K562 (cell line): ENCODE measurements around the gene FAM193A. TPM values are rescaled to one million over a fixed set of nuclear protein-coding genes. Genes with fewer than 3 reads are reported as not detected.

Source experiments
- ATAC-seq: fragments of 200-7000 bp; cut with Tn5 transposase; 3 replicates; pipeline ENCODE4 v1.9.1; 2020; ENCODE audit warnings: moderate library complexity
- Bru-seq: library from RNA; stranded (reverse); fragments of 400-500 nt; gene quantifications from one replicate; lab custom pipeline; 2021; lab: Mats Ljungman, UMichigan
- BruChase-seq, 2 experiments: library from RNA; stranded (reverse); fragments of 400-500 nt; gene quantifications; one replicate each; lab custom pipeline; 2021; lab: Mats Ljungman, UMichigan
- BruUV-seq: library from RNA; stranded (reverse); fragments of 400-500 nt; replicated peaks from 2 replicates; lab custom pipeline; 2021; lab: Mats Ljungman, UMichigan
- CTCF ChIA-PET: fragments of 300-600 bp; formaldehyde crosslinking; extraction: SDS; loops from one replicate; lab custom pipeline; 2021; ENCODE audit warnings: low intra/inter-chr PET ratio; lab: Yijun Ruan, JAX
- POLR2A ChIA-PET: fragments of 300-600, 350-650 bp; sonication (Branson Sonifier 250); formaldehyde crosslinking; extraction: SDS; loops from one replicate; lab custom pipeline; 2021; ENCODE audit warnings: antibody characterized with exemption, inconsistent platforms; lab: Yijun Ruan, JAX
- DNase-seq, 4 experiments: peaks; one replicate each; pipeline versions ENCODE4 v3.0.0 to v3.0.0-alpha.2; 2011 to 2018; ENCODE audit warnings: low spot score in 3 of 4, mixed read lengths in 3 of 4; ENCODE audit errors: extremely low read depth in 1 of 4
- FAIRE-seq: peaks from 2 replicates; lab custom pipeline; 2011; peaks lifted over from hg19 to GRCh38; lab: Jason Lieb, UNC
- H2AFZ ChIP-seq: 2 replicates; pipeline ENCODE4 v1.6.0; 2011; ENCODE audit warnings: low read depth, low read length, control low read depth, inconsistent platforms
- H3K27ac ChIP-seq: fragments of 200-600 bp; 3 replicates; pipeline ENCODE4 v1.8.0; 2011; ENCODE audit warnings: low read depth, mild to moderate bottlenecking, control low read depth, inconsistent platforms, low read length, moderate library complexity, mixed read lengths; ENCODE audit errors: extremely low read depth
- H3K27me3 ChIP-seq, 2 experiments: fragments of 300-600 bp in 1 of 2; 2 replicates in 1 of 2; 3 replicates in 1 of 2; pipeline versions ENCODE4 v1.6.0 to v1.8.0; 2011; ENCODE audit warnings: inconsistent platforms in 2 of 2, low read length in 2 of 2, mild to moderate bottlenecking in 1 of 2, mixed read lengths in 1 of 2, moderate library complexity in 1 of 2; ENCODE audit not compliant: control insufficient read depth in 2 of 2, insufficient read depth in 2 of 2
- H3K36me3 ChIP-seq: fragments of 300-600 bp; 3 replicates; pipeline ENCODE4 v1.8.0; 2011; ENCODE audit warnings: mild to moderate bottlenecking, low read length, inconsistent platforms; ENCODE audit not compliant: control insufficient read depth, insufficient read depth
- H3K4me1 ChIP-seq, 2 experiments: fragments of 200-600 bp in 1 of 2; replicated peaks in 1 of 2; 2 replicates in 1 of 2; 3 replicates in 1 of 2; pipeline versions ENCODE4 v1.5.1 to v1.8.0; 2011; ENCODE audit warnings: inconsistent platforms in 2 of 2, low read length in 2 of 2, mild to moderate bottlenecking in 1 of 2, mixed read lengths in 1 of 2, moderate library complexity in 1 of 2; ENCODE audit not compliant: control insufficient read depth in 2 of 2, insufficient read depth in 2 of 2
- H3K4me2 ChIP-seq: 2 replicates; pipeline ENCODE4 v1.6.1; 2011; ENCODE audit warnings: low read length, control low read depth, inconsistent platforms, mixed read lengths; ENCODE audit not compliant: insufficient read depth
- H3K4me3 ChIP-seq: fragments of 200-600 bp; sonication (generic), shearing (Covaris generic); 2 replicates; pipeline ENCODE4 v1.5.1; 2016; ENCODE audit warnings: control low read depth, inconsistent platforms
- H3K79me2 ChIP-seq: fragments of 200-600 bp; 3 replicates; pipeline ENCODE4 v1.8.0; 2011; ENCODE audit warnings: low read length, inconsistent platforms; ENCODE audit not compliant: control insufficient read depth, insufficient read depth
- H3K9ac ChIP-seq, 2 experiments: 2 replicates each; pipeline versions ENCODE4 v1.6.0 to v1.6.1; 2011; ENCODE audit warnings: low read depth in 2 of 2, low read length in 2 of 2, control low read depth in 1 of 2, inconsistent platforms in 1 of 2, mild to moderate bottlenecking in 1 of 2, mixed read lengths in 1 of 2; ENCODE audit not compliant: insufficient read depth in 1 of 2
- H3K9me1 ChIP-seq: one replicate; pipeline ENCODE4 v1.6.0; 2011; ENCODE audit warnings: inconsistent platforms, mild to moderate bottlenecking, low read length, moderate library complexity; ENCODE audit not compliant: control insufficient read depth, insufficient read depth
- H3K9me3 ChIP-seq: replicated peaks from 2 replicates; pipeline ENCODE4 v1.5.1; 2011; ENCODE audit warnings: low read depth, low read length, inconsistent platforms; ENCODE audit not compliant: control insufficient read depth, insufficient read depth
- H4K20me1 ChIP-seq: replicated peaks from 2 replicates; pipeline ENCODE4 v1.6.1; 2011; ENCODE audit warnings: low read length, inconsistent platforms, mixed read lengths; ENCODE audit not compliant: control insufficient read depth, insufficient read depth
- AFF1 ChIP-seq, 2 experiments: fragments of 450-650 bp; IDR thresholded peaks; 2 replicates each; pipeline ENCODE4 v1.6.1; 2018; ENCODE audit warnings: mild to moderate bottlenecking in 2 of 2, low read depth in 1 of 2; ENCODE audit not compliant: partially characterized antibody in 2 of 2
- CAMTA2 ChIP-seq: fragments of 250-450 bp; sonication (Bioruptor Pico); conservative IDR thresholded peaks from 2 replicates; pipeline ENCODE4 v1.5.1; 2022
- HNRNPL ChIP-seq: fragments of 200-400 bp; formaldehyde crosslinking; IDR thresholded peaks from 2 replicates; pipeline ENCODE4 v1.6.1; 2017; ENCODE audit warnings: low read depth, mild to moderate bottlenecking, low read length
- JUNB ChIP-seq: fragments of 450-650 bp; formaldehyde crosslinking; conservative IDR thresholded peaks from 2 replicates; pipeline ENCODE4 v1.4.0; 2020; ENCODE audit warnings: mild to moderate bottlenecking
- MTF1 ChIP-seq: fragments of 250-450 bp; sonication (Bioruptor Pico); IDR thresholded peaks from 2 replicates; pipeline ENCODE4 v1.9.0; 2021; ENCODE audit warnings: moderate library complexity, mild to moderate bottlenecking, inconsistent platforms, borderline replicate concordance
- NFIX ChIP-seq: fragments of 250-450 bp; sonication (Bioruptor Pico); IDR thresholded peaks from 2 replicates; pipeline ENCODE4 v1.4.0; 2020; ENCODE audit warnings: low read depth, mild to moderate bottlenecking, moderate library complexity
- PKNOX1 ChIP-seq: fragments of 450-650 bp; IDR thresholded peaks from 2 replicates; pipeline ENCODE4 v1.6.1; 2016
- POLR2G ChIP-seq: fragments of 200-400 bp; formaldehyde crosslinking; IDR thresholded peaks from 2 replicates; pipeline ENCODE4 v1.6.1; 2017; ENCODE audit warnings: low read depth, mild to moderate bottlenecking, antibody characterized with exemption, low read length, moderate library complexity
- SIX5 ChIP-seq, 2 experiments: IDR thresholded peaks; 2 replicates each; pipeline ENCODE4 v1.6.1; 2011; ENCODE audit warnings: low read length in 2 of 2, borderline replicate concordance in 1 of 2, low read depth in 1 of 2, mild to moderate bottlenecking in 1 of 2, moderate library complexity in 1 of 2; ENCODE audit not compliant: insufficient read depth in 1 of 2
- SMAD1 ChIP-seq: fragments of 150-350 bp; IDR thresholded peaks from 2 replicates; pipeline ENCODE4 v1.6.1; 2014; ENCODE audit warnings: low read length, low read depth; ENCODE audit not compliant: partially characterized antibody
- WGBS: fragments of 100-300 bp; shearing (Covaris generic); methylation state at CpG from one replicate; pipeline ENCODE4 v1.1.6; 2016; ENCODE audit warnings: low coverage, mixed read lengths; ENCODE audit not compliant: insufficient coverage; ENCODE audit errors: missing lambda C conversion rate; 5-methylcytosine and 5-hydroxymethylcytosine counted together
- in situ Hi-C: fragments of 300-500 bp; cut with MboI; formaldehyde crosslinking; loops from 4 replicates; pipeline ENCODE4 v1.15.0; 2018; ENCODE audit warnings: inconsistent platforms, mixed read lengths
- intact Hi-C: fragments of 100-400 bp; cut with micrococcal nuclease; formaldehyde crosslinking; loops from 2 replicates; pipeline ENCODE4 v1.14.2; 2022
- long read RNA-seq, 3 experiments: library from polyadenylated mRNA in 2 of 3; library from RNA in 1 of 3; unstranded in 2 of 3; stranded (forward) in 1 of 3; transcript quantifications; one replicate each; pipeline ENCODE4 v2.0.0, GENCODE V29; 2019 to 2022
- polyA minus RNA-seq, 3 experiments: library from RNA; depleted of rRNA, polyadenylated mRNA; stranded (reverse); fragments of >200 nt; gene quantifications; 2 replicates each; pipeline ENCODE4 v1.2.3, GENCODE V29; 2011
- polyA plus RNA-seq, 8 experiments: library from polyadenylated mRNA; depleted of rRNA in 4 of 8; stranded (reverse) in 5 of 8; unstranded in 3 of 8; fragments of >200 nt; fragmentation: Nextera tagmentation in 2 of 8; fragmentation: Illumina TruSeq in 1 of 8; extraction: Ambion mirVana in 2 of 8; extraction: Trizol in 1 of 8; gene quantifications; 2 replicates each; pipeline versions ENCODE4 v1.2.1 to v1.2.3, GENCODE V29; 2011 to 2014; ENCODE audit warnings: inconsistent platforms in 1 of 8, missing spikeins in 1 of 8
- total RNA-seq, 7 experiments: library from RNA; depleted of rRNA in 6 of 7; stranded (reverse); fragments of >200 nt in 6 of 7; fragmentation: Illumina TruSeq in 2 of 7; extraction: Trizol in 2 of 7; gene quantifications; 2 replicates each; pipeline versions ENCODE4 v1.2.1 to v1.2.3, GENCODE V29; 2011 to 2021; ENCODE audit warnings: low replicate concordance in 1 of 7

The FAM193A gene
- total RNA-seq (2011; cell fraction: chromatin; rRNA removed; ENCODE audit: low replicate concordance) = 72.1 and 83.0 TPM in 2 replicates
- 38.9 and 45.9 TPM in 2 replicates for total RNA-seq (2011; cell fraction: nucleolus; rRNA removed)
- total RNA-seq (2011; cell fraction: nucleoplasm; rRNA removed) = 36.3 and 46.0 TPM in 2 replicates
- total RNA-seq (2014; rRNA removed) = 10.5 and 11.7 TPM in 2 replicates
- total RNA-seq (2014; rRNA removed; fragmentation: Illumina TruSeq; extraction: Trizol) = 8.5 and 9.2 TPM in 2 replicates
- total RNA-seq (2015; rRNA removed; fragmentation: Illumina TruSeq; extraction: Trizol) = 9.7 and 10.6 TPM in 2 replicates
- 23.8 and 24.6 TPM in 2 replicates for total RNA-seq (2021)
- polyA plus RNA-seq (2011; rRNA removed) = 5.3 and 5.7 TPM in 2 replicates
- 6.2 and 7.3 TPM in 2 replicates for polyA plus RNA-seq (2011; cell fraction: cytosol; rRNA removed)
- polyA plus RNA-seq (2011; cell fraction: nucleus; rRNA removed) = 15.6 and 25.6 TPM in 2 replicates
- 15.9 and 16.0 TPM in 2 replicates for polyA plus RNA-seq (2012)
- 15.3 and 16.2 TPM in 2 replicates for polyA plus RNA-seq (2014; fragmentation: Illumina TruSeq; extraction: Trizol)
- under 1 TPM; 0.46 to 0.55 TPM for polyA plus RNA-seq (2014; fragmentation: Nextera tagmentation; extraction: Ambion mirVana)
- 9.5 and 9.6 TPM in 2 replicates for polyA plus RNA-seq (2014; rRNA removed)
- polyA minus RNA-seq (2011; rRNA and poly(A)+ RNA removed) = 13.8 and 14.6 TPM in 2 replicates
- 16.5 and 17.6 TPM in 2 replicates for polyA minus RNA-seq (2011; cell fraction: cytosol; rRNA and poly(A)+ RNA removed)
- 16.0 and 19.1 TPM in 2 replicates for polyA minus RNA-seq (2011; cell fraction: nucleus; rRNA and poly(A)+ RNA removed)
- Bru-seq, nascent RNA = percentile 73 among the genes with signal in this experiment
- percentile 80 among the genes with signal in this experiment for BruChase-seq, experiment 1, labeled RNA remaining after a 2-hour chase
- percentile 79 among the genes with signal in this experiment for BruChase-seq, experiment 2, labeled RNA remaining after a 6-hour chase
- long read RNA-seq, experiment 1, partial matches to known transcripts = 38 of 51 reads
- long read RNA-seq, experiment 1, other reads (novel, unspliced or antisense) = 13 of 51 reads
- long read RNA-seq, experiment 2, partial matches to known transcripts = 25 of 33 reads
- long read RNA-seq, experiment 2, other reads (novel, unspliced or antisense) = 8 of 33 reads
- long read RNA-seq, experiment 3, partial matches to known transcripts = 1 of 2 reads
- long read RNA-seq, experiment 3, other reads (novel, unspliced or antisense) = 0 of 2 reads

- peak within 1 kb of the TSS; percentile 98 to 100 for H3K9ac ChIP-seq
- H3K4me3 ChIP-seq = peak within 1 kb of the TSS; percentile 99
- H3K4me2 ChIP-seq = peak within 1 kb of the TSS; percentile 94
- H3K27ac ChIP-seq = peak within 1 kb of the TSS; percentile 97
- H3K79me2 ChIP-seq = peaks cover 55% of the 10 kb centered on the region
- H3K4me1 ChIP-seq = peaks cover 12 to 25% of the 10 kb centered on the region in 2 experiments; a peak in 4 of 5 replicates
- in situ Hi-C loops = no loop called here
- intact Hi-C loops = no loop called here
- peak; percentile 96 for ATAC-seq
- H3K36me3 ChIP-seq = peaks cover 11% of the 10 kb centered on the region; the same call in 2 of the 3 replicates
- H3K27me3 ChIP-seq = no peaks in the 10 kb centered on the region
- no peaks in the 10 kb centered on the region for H3K9me3 ChIP-seq
- H4K20me1 ChIP-seq = peaks cover 10% of the 10 kb centered on the region; the same call in 1 of the 2 replicates
- ChIA-PET CTCF (no interaction called here), POLR2A (interaction anchor here (0.7 to 1.0 kb wide), 7 partner anchors 12 to 136 kb away, joined by 3 to 6 read pairs (median 3); partner anchors contain the start of gene RNF4)
- under 1% methylated on average over 22 of the region's 106 CpGs for WGBS
- BruUV-seq = no TSS peak
- peak within 1 kb of the TSS; percentile 93 for H2AFZ ChIP-seq
- no peaks in the 10 kb centered on the region for H3K9me1 ChIP-seq
- peak; percentile 95 for FAIRE-seq
- peak; percentile 89 to 99 (median 94) for DNase-seq
- TF ChIP-seq SMAD1 (no peak), PKNOX1 (no peak), CAMTA2 (CRISPR knock-in tag) (no peak), NFIX (CRISPR knock-in tag) (no peak), POLR2G (peak; percentile 89), MTF1 (CRISPR knock-in tag) (no peak), AFF1 (IDR thresholded peaks at IDR 0.05; ENCODE audit: low read depth in 1 of 2, partially characterized antibody in 2 of 2) (peak in 1 of 2 experiments; percentile 96), JUNB (no peak), HNRNPL (peak; percentile 39; the same call in 1 of the 2 replicates), SIX5 (IDR thresholded peaks at IDR 0.05; ENCODE audit: borderline replicate concordance in 1 of 2, insufficient read depth in 1 of 2, low read depth in 1 of 2, low read length in 2 of 2) (peak; percentile 82 to 83; a peak in 3 of 4 replicates)
These were observed at the start of gene FAM193A for GRCh38 chr4:2536193-2537010. FAM193A (plus strand) TSS chr4:2536647; CDS start chr4:2536916, 269 bp downstream.
